ENCODE data around the gene NDUFAF7.
"Not testable (repeated sequence)": the region's sequence is repeated elsewhere in the genome, so short reads cannot be mapped to it uniquely, and the experiment has no call there.

The NDUFAF7 gene

DNA sequence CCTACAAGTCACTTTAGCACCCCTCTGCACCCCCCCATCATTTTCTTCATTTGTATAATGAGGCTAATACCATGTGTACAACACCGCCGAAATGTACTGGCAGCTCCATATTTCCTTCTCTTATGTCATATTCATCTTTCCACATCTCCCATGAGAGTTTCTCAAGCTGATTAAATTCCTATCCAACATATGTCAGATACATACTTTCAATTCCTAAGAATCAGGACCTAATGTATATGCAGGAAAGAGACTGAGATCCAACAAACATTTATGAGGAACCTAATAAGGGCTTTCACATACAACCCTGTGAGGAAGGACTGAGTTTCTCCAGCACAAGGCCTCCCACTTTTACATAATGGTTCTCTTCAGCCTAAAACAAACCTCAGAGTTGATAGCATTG lies 51.3 kb downstream of the NDUFAF7 start:
- DNase-seq (ENCODE audit: low spot score), result no peak

DNA sequence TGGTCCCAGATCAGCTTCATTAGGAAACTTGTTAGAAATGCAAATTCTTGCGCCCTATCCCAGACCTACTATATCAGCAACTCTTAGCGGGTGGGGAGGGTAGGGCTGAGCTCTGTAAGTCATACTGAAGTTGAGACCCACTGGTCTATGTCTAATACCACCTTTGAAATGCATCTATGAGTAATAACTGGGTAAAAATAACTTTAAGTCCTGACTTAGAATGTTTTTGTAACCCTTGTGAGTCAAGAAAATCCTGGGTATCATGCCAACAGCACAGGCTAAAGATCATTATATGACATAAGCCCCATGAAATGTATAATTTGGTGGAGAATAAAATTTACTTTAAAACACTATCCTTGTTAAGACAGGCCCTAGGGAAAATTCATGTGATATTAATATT lies 51.7 kb downstream of the NDUFAF7 start:
- DNase-seq (ENCODE audit: low spot score), result no peak

DNA sequence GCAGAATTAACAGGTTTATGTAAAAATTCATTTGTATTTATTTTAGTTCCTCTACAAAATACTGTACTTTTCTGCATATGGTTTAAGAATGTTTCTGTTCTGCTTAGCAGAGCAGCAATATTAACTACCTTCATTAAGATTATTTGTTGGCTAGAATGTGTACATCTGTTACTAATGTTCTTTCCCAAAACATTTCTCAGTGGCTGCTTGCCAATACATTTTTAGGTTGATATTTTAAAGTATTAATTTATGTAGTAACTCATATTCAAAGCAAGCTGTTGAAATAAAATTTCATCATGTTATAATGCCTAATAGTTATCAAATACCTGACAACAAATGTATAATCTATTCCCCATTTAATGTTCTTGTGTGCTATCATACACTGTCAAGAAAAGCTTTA lies 52.9 kb downstream of the NDUFAF7 start:
- DNase-seq (ENCODE audit: low spot score), result no peak

DNA sequence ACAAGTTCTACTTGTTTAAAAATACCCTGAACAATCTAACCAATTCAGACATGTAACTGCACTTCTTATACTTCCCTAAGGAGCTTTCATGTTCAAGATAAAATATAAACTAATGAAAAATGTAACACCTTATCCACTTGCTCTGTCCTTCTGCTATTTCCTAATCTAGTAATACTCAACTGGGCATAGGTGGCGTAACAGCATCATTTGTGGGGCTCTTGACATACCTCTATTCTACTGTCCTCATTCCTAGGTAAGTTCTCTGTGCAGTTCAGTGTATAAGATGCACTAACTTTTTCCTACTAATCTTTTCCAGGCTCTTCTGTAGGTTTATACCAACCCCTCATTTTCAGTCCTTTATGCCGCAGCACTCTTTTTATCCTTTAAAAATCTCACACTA lies 56.5 kb downstream of the NDUFAF7 start:
- no peak for DNase-seq (ENCODE audit: low spot score)

DNA sequence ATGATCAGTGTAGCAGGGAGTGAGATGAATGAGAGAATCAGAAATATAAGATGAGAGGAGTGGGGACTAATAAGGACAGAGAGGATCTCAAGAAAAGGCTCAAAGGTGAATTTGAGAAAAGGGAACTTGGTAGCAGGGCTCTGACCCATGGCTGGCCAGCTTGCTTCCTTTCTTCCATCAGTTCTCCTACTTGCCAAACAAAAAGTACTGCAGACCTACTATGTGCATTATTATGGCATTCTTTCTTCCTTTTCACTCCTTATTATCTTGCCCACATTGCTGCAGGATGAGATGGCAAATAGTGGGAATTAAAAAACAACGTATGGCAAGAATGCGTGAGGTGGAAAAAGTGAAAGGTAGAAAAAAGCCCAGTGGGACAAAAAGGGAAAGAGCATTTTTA lies 60.2 kb downstream of the NDUFAF7 start:
- DNase-seq (ENCODE audit: low spot score), result no peak

DNA sequence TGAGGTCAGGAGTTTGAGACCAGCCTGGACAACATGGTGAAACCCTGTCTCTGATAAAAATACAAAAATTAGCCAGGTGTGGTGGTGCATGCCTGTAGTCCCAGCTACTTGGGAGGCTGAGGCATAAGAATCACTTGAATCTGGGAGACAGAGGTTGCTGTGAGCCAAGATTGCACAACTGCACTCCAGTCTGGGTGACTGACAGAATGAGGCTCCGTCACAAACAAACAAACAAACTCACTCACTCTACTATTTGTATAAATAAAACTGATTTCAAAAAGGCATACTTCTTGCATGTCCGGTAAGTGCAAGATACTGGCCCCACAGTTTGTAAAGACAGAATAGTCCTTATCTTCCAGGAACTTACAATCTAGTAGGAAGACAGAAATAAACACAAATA lies 63.4 kb downstream of the NDUFAF7 start:
- not testable (repeated sequence) for DNase-seq (ENCODE audit: low spot score)

DNA sequence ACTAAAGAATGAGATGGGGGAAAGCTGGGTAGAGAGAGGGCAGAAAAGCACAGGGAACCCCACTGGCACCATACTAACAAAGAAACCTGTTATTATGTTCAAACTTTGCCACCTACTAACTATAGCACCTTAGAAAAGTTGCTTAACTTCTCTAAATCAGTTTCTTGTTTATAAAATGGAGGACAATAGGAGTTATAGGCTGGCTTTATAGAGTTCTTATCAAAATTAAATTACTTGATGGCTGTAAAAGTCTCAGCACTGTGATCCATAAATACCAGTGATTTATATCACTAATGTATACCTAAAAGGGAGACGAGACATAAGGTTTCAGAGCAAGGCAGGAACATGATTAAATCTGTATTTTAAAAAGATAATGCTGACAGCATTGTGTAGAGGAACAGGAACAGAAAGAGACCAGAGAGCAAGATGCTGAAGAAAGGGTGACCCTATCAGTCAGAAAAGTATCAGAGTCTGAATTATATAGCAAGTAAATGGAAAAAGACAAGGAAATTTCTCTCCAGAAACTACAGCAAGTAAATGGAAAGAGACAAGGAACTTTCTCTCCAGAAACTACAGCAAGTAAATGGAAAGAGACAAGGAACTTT lies 64.1 kb downstream of the NDUFAF7 start:
- DNase-seq (ENCODE audit: low spot score), result no peak

DNA sequence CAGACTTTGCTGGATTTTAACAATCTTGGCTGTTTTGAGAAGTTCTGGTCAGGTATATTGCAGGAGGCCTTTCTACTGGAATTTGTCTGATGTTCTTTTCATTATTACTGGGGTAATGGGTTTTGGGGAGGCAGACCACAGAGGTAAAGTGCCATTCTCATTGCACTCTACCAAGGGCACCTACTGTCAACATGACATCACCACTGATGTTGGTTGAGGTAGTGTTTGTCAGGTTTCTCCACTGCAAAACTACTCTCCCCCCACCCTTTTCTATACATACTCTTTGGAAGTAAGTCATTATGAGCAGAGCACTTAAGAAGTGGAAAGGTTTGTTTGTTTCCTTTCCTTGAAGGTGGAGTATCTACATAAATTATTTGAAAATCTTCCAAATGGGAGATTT lies 66.2 kb downstream of the NDUFAF7 start:
- no peak for DNase-seq (ENCODE audit: low spot score)

Data from putamen (tissue), 1 donor.